Upper lobe of left lung (tissue), 4 donors: ENCODE results near the gene NACC1.
A peak's percentile ranks its signal among the peaks of the same experiment; 100 is the strongest.

ENCODE experiments used
- EP300 ChIP-seq, 4 donors: sonication (generic); formaldehyde crosslinking; IDR thresholded peaks; one replicate each; pipeline ENCODE4 v1.5.1; 2017; ENCODE audit warnings: antibody characterized with exemption in 4 of 4, control low read depth in 2 of 4
- POLR2A ChIP-seq, 4 donors: fragments of 450-650 bp; IDR thresholded peaks; one replicate each; pipeline ENCODE4 v1.5.1; 2016 to 2017; ENCODE audit warnings: antibody characterized with exemption in 4 of 4, mild to moderate bottlenecking in 2 of 4
- TF ChIP-seq, protein P1 (sequence below), 6 experiments: fragments of 450-650 bp in 4 of 6; fragments of 200-600 bp in 2 of 6; sonication (generic) in 2 of 6; IDR thresholded peaks; one replicate each; pipeline ENCODE4 v1.5.1; 2016 to 2019; ENCODE audit warnings: antibody characterized with exemption in 6 of 6

DNA sequence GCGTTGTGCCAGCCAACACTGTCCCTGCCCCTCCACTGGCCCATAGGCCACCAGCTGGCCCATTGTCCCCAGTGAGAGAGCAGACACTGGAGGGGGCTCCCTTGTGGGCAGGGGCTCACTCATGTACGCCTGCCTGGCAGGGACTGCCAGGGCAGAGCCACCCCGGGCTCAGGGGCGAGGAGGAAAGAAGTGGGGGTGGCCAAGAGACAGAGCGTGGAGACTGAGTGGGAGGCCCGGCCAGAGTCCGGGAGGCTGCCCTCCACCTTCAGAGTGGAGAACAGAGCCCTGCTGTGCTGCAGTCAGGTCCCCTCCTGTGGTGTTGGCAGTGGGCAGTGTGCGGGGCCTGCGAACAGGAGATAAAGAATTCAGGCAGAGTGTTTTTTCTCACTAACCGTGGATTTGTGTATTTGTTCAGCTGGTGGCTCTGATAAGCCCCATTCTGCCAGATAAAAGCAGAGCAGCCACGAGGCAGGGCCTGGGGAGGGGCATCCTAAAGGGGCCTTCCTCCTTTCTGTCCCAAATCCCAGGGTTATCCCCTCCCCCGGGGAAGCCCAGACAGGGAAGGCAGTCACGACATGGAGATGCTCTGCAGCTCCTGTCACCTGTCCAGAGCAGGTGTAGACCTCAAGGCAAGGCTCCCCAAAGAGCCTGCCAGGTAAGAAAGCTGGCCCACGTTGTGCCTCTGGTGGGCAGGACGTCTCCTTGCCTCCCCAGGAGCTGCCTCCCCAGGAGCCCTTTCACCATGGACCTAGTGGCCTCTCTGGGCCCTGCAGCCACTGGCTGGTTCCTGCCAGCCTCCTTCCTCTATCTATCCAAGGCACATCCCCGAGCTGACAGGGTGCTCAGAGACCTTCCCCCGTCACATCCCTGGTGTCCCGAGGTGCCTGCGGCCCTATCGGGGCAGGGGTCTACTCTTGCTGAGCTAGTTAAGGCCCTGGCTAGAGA is 48.4 kb upstream of the NACC1 start:
- TF ChIP-seq, protein P1, sequence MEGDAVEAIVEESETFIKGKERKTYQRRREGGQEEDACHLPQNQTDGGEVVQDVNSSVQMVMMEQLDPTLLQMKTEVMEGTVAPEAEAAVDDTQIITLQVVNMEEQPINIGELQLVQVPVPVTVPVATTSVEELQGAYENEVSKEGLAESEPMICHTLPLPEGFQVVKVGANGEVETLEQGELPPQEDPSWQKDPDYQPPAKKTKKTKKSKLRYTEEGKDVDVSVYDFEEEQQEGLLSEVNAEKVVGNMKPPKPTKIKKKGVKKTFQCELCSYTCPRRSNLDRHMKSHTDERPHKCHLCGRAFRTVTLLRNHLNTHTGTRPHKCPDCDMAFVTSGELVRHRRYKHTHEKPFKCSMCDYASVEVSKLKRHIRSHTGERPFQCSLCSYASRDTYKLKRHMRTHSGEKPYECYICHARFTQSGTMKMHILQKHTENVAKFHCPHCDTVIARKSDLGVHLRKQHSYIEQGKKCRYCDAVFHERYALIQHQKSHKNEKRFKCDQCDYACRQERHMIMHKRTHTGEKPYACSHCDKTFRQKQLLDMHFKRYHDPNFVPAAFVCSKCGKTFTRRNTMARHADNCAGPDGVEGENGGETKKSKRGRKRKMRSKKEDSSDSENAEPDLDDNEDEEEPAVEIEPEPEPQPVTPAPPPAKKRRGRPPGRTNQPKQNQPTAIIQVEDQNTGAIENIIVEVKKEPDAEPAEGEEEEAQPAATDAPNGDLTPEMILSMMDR (IDR thresholded peaks at IDR 0.05): peak in 1 of 6 experiments; percentile 12
- TF ChIP-seq POLR2A (IDR thresholded peaks at IDR 0.05) (no peak), EP300 (IDR thresholded peaks at IDR 0.05) (no peak)
